Glomerular visceral epithelial cell (primary cell): ENCODE measurements around the gene FNBP1.

ENCODE experiments used
- DNase-seq: peaks from one replicate; pipeline ENCODE4 v3.0.0-alpha.2; 2016; ENCODE audit errors: extremely low spot score

The FNBP1 gene

DNA sequence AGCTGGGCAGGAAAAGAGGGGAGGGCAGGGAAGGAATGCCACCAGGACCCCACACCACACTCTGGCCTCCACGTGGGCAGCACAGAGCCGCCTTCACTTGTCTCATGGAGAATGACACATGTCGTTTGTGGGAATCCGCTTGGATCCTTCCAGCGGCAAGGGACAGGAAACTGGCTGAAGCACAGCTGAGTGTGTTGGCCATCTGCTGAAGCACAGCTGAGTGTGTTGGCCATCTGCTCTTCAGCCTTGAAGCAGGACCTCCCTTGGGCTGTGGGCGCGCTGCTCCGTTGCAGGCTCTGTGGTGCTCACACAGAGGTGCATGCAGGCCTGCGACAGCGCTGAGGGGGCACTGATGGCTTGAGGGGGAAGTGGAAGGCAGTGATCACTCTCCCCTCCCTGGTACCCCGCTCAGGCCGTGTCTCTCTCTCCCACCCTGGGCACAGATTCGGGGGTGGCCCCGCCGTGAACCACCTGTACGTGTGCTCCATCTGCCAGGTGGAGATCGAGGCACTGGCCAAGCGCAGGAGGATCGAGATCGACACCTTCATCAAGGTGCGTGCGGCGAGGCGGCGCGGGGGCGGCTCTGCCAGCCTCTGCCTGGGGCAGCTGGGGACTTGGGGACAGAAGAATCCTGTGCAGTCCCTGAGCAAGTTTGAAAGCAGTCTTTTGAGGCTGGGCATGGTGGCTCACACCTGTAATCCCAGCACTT lies 167.1 kb downstream of the FNBP1 start:
- no peak for DNase-seq

DNA sequence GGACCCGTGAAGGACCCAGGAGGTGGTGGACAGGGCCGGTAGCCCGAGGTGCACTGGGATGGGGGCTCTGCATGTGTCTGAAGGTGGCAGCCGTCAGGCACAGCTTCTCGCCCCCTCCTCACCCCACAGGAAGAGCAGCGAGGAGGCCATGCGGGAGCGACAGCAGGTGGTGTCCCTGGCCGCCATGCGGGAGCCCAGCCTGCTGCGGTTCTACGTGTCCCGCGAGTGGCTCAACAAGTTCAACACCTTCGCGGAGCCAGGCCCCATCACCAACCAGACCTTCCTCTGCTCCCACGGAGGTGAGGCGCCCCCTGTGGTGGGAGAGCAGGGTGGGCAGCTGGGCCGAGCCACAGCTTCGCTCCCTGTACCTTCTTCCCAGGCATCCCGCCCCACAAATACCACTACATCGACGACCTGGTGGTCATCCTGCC lies 167.8 kb downstream of the FNBP1 start:
- DNase-seq, result no peak

DNA sequence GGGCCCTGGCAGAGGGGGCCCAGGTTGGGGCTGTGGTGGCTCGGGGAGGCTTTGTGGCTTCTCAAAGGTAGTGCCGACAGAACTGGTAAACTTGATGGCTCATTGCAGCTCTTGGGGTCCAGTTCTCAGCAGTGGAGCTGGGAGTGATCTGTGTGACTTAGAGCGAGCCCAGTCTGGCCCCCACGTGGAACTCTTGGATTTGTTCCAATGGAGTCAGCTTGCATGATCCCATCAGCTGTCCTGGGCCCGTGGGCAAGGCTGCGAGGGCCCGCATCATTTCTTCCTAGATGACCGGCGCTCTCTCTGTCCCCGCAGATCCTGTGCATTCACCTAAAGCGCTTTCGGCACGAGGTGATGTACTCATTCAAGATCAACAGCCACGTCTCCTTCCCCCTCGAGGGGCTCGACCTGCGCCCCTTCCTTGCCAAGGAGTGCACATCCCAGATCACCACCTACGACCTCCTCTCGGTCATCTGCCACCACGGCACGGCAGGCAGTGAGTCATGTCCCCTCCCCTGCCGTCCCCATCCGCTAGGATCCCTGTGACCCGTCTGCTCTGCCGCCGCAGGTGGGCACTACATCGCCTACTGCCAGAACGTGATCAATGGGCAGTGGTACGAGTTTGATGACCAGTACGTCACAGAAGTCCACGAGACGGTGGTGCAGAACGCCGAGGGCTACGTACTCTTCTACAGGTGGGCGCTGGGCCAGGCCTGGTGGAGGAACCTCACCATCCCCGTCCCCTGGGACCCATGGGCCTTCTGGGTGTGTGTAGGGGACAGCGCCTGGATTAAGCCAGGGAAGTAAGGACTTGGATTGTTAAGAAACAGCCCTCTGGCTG lies 168.5 kb downstream of the FNBP1 start:
- DNase-seq, result no peak

DNA sequence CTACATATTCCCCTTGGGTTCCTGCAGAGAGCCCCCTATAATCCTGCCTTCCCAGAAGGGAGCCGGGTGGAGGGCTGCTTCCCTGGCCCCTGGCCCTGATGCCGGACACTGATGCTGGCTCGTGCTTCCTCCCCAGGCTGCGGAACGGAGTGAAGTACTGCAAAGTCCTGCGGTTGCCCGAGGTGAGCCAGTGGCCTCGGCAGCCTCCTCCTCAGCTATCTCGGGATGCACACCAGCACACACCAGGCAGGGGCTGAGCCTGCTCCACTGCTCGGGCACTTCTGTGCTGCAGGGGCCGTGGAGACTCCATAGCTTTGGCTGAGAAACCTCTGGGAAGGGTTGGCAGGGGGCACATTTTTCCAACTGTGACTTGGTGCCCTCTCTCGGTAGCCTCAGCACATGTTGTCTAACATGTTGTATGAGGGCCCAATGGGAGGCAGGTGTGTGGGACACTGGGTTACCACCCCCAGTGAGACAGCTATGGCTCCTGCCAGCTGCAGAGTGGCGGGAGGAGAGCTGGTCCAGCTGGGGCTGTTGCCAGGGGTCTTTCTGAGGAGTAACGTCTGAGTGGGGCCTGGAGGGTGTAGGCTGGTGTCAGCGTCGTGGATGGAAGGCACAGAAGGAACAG lies 169.3 kb downstream of the FNBP1 start:
- DNase-seq, result no peak

DNA sequence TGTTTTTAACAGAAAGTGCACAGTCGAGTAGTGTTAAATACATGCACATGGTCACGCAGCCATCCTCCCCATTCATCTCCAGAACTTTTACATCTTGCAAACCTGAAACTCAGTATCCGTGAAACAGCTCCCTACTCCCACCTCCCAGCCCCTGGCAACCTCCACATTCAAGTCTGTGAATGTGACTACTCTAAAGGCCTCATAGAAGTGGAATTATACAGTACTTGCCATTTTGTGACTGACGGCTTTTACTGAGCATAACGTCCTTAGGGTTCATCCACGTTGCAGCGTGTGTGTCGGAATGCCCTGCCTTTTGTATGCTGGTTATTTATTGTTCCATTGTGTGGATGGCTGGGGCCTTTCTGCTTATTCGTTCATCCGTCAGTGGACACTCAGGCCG lies 171.9 kb downstream of the FNBP1 start:
- DNase-seq, result no peak

DNA sequence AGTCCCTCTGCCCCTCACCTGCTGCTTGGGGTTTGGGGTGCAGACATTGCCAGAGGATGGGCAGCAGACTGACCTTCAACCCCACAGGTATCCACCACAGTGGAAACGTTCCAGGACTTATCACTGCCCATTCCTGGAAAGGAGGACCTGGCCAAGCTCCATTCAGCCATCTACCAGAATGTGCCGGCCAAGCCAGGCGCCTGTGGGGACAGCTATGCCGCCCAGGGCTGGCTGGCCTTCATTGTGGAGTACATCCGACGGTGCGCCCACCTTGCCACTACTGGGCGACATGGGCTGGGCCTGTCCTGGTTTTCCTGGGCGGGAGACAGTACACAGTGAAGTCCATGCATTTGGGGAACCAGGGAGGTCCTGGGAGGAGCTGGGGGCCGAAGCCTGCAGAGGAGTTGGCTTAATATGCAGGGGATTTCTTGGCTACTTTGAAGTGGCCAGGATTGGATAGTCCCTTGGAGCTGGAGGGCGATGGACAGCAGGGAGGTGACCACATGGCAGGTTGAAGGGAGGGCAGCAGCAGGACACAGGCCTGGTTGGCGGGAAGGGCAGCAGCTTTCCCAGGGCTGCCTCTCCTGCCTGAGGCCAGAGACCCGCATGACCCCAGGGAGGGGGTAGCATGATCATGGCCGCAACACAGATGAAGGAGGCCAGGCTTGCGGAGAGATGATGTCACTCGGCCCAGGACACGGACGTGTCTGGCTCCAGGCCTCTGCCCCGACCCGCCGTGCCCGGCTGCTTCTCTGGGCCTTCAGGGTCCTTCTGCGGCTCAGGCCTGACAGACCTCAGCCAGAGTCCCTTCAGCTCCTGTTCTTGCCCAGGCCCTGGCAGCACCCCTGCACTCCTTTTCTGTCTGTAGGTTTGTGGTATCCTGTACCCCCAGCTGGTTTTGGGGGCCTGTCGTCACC lies 173.1 kb downstream of the FNBP1 start:
- no peak for DNase-seq

DNA sequence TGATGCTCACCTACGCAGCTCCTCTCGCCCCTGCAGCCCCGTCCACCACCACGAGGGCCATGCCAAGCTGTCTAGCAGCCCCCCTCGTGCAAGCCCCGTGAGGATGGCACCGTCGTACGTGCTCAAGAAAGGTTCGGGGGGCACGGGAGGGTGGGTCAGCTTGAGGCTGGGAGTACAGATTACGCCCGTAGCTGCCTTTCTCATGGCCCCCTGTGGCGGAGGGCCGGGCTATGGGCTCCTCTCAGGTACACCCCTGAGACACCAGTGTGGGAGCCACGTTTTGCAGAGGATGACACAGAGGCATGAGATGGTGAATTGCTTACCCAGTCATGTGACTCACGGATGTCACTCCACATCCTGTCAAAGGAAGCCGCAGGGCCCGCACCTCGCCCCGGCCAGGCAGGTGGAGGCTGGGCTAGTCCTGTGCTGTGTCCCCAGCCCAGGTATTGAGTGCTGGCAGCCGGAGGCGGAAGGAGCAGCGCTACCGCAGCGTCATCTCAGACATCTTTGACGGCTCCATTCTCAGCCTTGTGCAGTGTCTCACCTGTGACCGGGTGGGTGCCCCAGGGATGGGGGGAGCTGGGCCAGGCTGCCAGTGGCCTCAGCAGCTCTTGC lies 174.0 kb downstream of the FNBP1 start:
- no peak for DNase-seq

DNA sequence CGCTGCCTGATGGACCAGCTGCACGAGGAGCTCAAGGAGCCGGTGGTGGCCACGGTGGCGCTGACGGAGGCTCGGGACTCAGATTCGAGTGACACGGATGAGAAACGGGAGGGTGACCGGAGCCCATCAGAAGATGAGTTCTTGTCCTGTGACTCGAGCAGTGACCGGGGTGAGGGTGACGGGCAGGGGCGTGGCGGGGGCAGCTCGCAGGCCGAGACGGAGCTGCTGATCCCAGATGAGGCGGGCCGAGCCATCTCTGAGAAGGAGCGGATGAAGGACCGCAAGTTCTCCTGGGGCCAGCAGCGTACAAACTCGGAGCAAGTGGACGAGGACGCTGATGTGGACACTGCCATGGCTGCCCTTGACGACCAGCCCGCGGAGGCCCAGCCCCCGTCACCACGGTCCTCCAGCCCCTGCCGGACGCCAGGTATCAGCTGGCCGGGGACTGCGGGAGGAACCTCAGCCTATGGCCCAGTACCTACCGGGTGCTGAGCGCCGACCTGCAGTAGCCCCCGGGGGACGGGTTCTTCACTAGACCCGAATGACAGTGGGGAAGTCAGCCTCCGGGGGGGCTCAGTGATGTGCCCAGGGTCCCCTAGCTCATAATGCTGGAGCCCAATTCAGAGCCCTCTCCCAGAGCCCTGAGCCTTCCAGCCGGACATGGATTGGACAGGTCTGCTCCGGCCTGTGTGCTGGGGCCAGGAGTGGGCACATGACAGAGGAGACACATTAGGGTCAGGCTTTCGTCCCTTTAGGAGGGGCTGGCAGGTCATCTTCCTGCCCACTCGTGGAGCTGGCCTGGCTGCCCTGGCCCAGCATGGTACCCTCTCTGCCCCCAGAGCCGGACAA lies 174.7 kb downstream of the FNBP1 start:
- no peak for DNase-seq

DNA sequence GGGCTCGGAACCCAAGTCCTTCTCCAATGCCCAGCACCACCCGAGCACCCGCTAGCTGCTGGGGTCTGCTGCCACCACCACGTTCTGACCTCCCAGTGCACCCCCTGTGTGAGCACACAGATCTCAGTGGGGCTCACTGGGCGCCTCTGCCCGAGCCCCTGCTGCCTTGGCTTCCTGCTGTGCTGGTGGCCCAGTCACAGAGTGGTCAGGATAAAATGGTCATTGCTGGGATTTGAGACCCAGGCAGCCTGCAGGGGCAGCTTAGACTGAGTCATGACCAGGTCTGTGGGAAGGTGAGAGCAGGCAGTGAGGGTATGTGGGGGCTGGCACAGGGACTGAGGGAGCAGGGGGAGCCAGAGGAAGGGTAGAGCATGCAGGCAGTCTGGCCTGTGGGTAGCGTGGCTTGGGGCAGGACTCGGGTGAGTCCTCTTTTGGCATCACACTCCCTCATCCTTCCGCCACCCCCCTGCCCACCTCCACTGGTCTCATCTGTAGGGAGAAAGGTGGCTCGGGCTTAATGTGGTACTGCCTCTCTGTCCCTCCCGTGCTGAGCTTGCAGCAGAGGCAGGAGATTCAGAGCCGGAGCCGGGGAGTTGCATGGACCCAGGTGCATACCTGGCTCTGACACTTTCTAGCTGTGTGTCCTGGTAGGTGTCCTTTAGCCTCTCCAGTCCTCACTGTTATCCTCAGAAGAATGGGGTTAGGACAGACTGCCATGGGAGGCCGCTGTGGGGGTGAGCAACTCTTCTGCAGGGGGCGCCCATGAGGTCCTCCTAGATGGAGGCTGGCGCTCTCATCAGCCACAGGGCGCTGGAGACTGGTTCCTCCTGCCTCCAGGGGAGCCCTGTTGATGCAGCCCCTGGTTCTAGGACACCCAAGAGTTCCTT lies 175.6 kb downstream of the FNBP1 start:
- no peak for DNase-seq

DNA sequence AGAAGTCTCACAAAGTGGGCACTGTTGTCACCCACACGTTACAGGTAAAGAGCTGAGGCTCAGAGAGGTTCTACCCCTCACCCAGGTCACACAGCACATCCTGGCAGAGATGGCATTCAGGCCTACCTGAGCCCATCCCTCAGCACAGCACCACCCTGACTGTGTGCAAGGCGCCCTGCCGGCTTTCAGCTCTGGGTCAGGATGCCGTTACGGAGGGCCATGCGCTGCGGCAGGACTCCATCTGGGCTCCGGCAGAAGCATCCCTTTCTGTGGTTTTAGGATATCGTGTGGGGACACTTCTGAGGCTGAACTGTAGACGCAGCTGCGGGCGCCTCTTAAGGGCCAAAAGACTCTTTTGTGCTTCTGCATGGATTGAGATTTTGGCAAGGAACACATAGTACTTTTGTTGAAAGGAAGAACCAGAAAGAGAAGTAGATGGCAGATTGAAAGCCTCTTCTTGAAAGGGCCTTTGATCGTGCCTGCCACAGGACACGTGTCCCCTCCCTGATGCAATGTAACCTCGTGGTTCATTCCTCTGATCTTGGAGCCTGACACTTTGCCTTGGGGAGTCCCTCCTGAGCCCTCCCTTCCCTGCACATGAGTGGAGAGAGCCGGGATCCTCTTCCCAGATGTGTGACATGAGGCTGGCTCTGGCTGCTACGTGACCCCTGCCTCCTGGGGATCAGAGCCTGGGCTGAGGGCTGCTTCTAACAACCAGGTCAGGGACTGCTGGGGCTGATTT lies 176.4 kb downstream of the FNBP1 start:
- no peak for DNase-seq

DNA sequence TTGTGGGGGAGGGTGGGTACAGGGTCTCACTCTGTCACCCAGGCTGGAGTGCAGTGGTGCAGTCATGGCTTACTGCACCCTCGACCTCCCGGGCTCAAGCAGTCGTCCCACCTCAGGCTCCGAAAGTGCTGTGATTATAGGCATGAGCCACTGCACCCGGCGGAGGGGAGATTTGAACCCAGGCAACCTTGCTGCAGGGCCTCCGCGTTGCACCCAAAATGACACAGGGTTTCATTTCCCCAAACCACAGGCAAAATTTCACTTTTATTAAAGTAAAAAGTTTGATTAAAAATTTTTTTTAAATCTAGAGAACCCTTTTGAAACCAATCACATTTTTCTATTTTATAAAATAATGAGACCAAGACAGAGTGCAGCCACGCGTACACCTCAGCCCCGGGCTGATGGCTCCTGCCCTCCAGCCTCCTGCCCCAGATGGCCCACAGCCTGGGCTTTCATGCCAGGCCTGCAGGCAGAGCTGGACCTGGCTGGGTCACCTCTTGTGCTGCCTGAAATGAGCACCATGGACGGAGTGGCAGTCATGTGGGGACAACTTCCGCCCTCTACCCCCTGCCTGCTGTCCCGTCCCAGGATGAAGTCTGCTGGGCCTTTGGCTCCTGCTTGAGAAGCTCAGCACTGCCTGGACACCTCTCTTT lies 177.2 kb downstream of the FNBP1 start:
- no peak for DNase-seq

DNA sequence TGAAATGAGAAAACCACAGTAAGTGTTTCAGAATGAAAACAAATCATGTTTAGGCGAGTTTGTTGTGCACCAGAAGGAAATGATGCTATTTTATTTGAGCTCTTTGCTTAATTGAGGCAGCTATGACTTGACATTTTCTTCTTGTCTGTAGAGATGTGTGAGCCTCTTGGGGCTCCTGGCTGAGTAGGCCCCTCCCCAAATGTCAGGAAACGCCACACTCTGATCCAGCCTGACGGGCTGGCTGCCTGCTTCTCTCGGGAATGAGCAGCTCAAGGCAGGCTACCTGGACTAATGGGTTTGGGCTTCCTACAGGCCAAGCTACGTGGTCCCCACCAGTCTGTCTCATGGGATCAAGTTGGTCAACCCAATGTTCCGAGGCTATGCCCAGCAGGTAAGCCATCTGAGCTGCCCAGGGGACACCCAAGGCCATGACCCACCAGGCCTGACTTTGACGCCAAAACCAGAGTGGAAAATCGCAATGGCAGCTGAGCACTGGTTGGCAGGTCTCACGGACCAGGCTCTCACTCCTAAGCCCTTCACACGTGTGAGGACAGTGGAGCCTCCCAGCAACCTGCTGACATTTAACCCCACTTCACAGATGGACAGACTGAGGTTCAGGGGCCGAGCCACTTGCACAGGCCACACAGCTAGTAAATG lies 177.9 kb downstream of the FNBP1 start:
- no peak for DNase-seq

DNA sequence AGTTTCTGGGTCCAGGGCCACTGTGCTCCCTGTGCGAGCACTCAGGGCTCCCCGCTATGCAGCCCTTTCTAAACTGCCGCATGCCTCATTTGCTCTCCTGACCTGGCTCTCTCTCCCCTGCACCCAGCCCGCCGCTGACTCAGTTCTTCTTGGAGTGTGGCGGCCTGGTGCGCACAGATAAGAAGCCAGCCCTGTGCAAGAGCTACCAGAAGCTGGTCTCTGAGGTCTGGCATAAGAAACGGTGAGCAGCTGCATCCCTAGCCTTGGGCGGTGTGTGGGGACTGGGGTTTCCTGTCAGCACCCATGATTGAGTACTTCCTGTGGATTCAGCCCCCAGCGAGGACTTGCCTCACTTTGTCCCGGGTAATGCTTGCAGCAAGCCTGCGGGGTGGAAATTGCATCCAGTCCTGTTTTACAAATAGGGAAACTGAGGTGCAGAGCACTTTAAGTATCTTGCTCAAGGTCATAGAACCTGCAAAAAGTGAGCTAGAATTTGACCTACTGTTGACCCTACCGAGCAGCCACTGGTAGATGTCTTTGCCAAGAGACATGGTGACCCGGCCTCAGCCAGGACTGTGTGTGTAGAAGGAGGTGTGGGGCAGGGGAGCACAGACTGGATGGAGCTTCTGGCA lies 179.8 kb downstream of the FNBP1 start:
- DNase-seq, result no peak

DNA sequence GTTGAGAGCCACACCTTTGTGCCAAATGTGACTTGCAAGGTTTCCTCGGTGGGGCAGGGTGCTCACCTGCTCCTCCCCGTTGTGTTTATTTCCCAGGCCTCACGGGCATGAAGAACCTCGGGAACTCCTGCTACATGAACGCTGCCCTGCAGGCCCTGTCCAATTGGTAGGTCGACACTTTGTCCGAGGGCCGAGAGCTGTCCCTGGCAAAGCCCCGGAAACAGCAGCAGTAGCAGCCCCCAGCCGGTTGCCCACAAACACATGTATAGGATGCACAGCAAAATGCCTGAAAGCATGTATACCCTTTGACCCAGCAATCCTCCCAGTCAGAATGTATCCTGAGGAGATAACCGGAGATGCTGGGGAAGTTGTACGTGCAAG lies 181.6 kb downstream of the FNBP1 start:
- DNase-seq, result no peak

DNA sequence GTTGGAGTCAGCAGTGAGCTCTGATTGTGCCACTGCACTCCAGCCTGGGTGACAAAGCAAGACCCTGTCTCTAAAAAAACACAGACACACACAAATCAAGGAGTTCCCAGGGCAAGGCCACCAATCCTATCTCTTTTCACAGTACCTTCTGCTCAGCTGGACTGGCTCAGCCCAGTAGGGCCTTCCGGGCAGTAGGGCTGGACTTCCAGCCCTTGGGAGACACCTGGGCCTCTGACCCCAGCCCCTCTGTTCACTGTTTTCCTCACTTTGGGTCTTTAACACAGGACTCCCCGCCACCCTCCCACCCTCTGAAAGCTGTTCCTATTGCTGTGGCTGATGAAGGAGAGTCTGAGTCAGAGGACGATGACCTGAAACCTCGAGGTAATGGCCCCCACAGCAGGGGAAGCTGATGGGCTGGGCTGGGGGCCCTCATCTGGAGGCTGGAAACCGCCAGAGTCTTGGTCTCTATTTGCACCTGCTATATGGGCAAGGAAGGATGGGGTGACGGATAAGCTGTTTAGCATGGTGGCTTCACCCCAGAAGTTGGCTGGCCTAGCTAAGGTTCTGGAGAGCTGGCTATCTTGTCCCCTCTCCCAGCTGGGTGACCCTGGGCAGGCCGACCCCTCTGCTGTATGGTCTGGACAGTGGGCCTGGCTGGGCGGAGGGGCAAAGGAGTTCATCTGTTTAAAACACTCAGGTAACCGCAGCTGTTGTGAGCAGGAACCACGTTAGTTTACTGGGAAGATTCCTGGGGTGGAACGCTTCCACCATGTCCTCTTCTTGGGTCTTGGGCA lies 182.1 kb downstream of the FNBP1 start:
- DNase-seq, result no peak
